ENCODE data around the gene C20orf202.

GRCh38 chr20:1166948-1167720 is 36.1 kb upstream of the C20orf202 start:
- no peak for TF ChIP-seq CTCF (conservative IDR thresholded peaks at IDR 0.05; ENCODE audit: low read depth, low read length)
- no peak for TF ChIP-seq EZH2 (IDR thresholded peaks at IDR 0.05; ENCODE audit: low read length, unreplicated experiment)
